Spleen (tissue), 7 donors: ENCODE measurements around the gene KLHL26.

Source experiments
- POLR2A ChIP-seq, 3 donors: fragments of 450-650 bp; IDR thresholded peaks; one replicate each; pipeline ENCODE4 v1.5.1; 2017; ENCODE audit warnings: antibody characterized with exemption in 3 of 3, mild to moderate bottlenecking in 1 of 3
- TF ChIP-seq, protein P1 (sequence below), 11 experiments: fragments of 200-600 bp in 7 of 11; fragments of 450-650 bp in 4 of 11; sonication (generic) in 4 of 11; IDR thresholded peaks in 8 of 11; conservative IDR thresholded peaks in 3 of 11; 1 replicate in 7 of 11; 2 replicates in 4 of 11; pipeline versions ENCODE4 v1.4.0 to v1.8.0; 2016 to 2021; ENCODE audit warnings: antibody characterized with exemption in 11 of 11, inconsistent platforms in 4 of 11, mild to moderate bottlenecking in 1 of 11
- donor health status: DM: no; HTN: no; CAD: no; lungs with moderate emphysema.
- donor health status: DM: no; HTN: no; CAD: no.
- donor health status: DM: no; HTN: no; CAD: no.

GRCh38 chr19:18611327-18612050 lies 25.3 kb upstream of the KLHL26 start:
- TF ChIP-seq, protein P1, sequence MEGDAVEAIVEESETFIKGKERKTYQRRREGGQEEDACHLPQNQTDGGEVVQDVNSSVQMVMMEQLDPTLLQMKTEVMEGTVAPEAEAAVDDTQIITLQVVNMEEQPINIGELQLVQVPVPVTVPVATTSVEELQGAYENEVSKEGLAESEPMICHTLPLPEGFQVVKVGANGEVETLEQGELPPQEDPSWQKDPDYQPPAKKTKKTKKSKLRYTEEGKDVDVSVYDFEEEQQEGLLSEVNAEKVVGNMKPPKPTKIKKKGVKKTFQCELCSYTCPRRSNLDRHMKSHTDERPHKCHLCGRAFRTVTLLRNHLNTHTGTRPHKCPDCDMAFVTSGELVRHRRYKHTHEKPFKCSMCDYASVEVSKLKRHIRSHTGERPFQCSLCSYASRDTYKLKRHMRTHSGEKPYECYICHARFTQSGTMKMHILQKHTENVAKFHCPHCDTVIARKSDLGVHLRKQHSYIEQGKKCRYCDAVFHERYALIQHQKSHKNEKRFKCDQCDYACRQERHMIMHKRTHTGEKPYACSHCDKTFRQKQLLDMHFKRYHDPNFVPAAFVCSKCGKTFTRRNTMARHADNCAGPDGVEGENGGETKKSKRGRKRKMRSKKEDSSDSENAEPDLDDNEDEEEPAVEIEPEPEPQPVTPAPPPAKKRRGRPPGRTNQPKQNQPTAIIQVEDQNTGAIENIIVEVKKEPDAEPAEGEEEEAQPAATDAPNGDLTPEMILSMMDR (IDR thresholded peaks at IDR 0.05 in 8 of 11, conservative IDR thresholded peaks at IDR 0.05 in 3 of 11), result no peak
- no peak for TF ChIP-seq POLR2A (IDR thresholded peaks at IDR 0.05)
